ENCODE results near the gene PTPRN.
"Not testable (repeated sequence)": the region's sequence is repeated elsewhere in the genome, so short reads cannot be mapped to it uniquely, and the experiment has no call there.

PTPRN gene

DNA sequence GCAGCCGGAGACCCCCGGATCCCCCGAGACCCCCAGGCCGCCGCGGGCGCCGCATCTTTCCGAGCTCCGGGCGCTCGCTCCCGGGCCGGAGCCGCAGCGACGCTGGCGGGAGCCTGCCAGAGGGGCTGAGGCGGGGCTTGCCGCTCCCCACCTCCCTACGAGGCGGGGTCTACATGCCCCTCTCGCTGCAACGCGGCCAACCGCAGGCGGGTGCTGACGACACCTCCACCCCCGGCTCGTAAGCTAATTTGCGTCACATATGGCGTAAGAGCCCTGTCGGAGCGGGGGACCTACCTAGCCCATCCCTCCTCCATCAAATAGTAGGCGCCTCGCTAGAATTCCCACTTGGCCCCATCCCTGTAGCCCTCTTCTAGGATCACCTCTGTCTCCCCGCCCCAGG is at the start of gene PTPRN:
Gene PTPRN (minus strand): TSS at position 124 of the 400 bp plus-strand sequence. CDS start 69 bp downstream, at position 55.
- no peak for FAIRE-seq

DNA sequence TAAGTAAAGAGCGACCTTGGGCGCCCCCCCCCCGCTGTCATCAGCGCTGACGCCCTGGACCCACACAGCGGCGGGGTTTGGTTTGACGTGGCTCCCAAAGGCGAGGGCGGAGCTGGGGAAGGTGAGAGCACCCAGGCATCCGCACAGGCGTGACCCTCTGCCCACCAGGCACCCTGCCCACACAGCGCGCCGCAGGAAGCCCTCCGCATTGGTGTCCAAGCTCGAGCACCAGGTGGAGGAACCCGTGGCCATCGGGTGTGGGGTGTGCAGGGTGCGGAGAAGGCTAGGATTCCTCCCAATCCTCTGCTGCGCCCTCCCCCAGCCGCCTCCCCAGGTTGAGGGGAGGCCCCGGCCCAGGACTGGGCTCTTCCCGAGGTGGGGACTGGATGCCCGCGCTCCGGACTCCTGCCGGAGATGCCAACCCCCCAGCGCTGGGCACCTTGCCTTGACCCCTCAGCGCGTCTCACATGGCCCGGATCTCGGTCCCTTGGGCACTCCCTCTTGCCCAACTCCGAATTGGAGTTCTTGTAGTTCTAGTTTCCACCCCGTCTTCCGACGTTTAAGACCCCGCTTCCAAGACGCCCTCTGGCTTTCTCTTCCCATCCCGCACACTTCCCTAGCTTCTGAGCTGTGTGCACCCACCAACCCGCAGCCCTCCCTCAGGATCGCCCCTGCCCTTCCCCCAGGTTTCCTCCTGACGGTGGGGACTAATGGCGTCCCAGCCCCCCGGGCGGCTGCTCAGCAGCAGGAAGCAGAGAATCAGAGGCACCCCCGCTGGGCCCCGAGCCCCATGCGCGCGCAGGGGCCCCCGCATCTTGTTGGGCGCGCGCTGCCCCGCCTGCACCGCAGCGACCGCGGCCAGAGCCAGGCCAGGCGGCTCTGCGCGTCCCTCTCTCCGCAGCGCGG is 49.2 kb upstream of the PTPRN start:
- no peak for FAIRE-seq

- FAIRE-seq, result no peak
These were observed 47.6 kb upstream of the PTPRN start for GRCh38 chr2:219356834-219357233.

GRCh38 chr2:219354582-219354981 is 45.4 kb upstream of the PTPRN start:
- FAIRE-seq, result no peak

DNA sequence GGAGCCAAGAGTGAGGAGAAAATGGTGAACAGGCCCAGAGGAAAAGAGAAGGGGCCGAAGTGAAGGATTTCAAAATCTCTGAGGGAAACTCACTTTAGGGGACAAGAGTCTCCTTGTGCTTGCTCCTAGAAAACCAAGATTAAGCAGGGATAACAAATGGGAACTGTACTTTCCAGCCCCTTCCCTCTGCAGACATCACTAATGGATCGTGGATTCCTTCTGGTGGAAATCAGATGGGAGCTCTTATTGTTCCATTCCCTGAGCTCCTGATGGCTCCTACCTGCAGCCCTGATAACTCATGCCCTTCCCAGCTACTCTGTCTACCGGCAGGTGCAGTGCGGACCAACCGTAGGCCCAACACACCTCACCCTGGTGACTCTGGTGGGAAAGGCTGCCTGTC is 43.9 kb upstream of the PTPRN start:
- no peak for FAIRE-seq

DNA sequence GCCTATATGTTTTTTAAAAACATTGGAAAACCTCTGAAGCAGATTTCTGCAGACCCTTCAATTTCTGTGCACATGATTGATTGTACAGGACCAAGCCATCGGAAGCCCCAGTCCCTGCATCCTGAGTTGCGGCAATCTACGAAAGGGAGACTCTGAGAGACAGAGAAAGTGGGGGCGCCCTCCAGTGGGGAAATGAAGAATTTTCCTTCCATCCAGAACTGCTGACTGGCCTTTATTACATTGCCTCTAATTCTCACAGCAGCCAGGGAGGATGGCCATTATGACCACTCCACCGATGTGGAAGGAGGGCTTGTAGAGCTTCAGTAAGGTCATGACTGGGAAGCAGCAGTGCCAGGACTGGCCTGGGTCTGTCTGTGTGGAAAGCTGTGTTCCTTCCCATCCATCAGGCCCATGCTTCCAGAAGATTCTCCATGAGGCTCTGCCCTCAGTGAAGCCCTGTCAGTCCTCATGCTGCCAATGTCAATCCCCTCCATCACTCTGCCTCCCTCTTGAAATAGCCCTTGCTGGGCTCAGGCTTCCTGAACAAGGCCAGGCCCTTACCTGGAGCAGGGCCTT is 43.3 kb upstream of the PTPRN start:
- FAIRE-seq, result no peak

DNA sequence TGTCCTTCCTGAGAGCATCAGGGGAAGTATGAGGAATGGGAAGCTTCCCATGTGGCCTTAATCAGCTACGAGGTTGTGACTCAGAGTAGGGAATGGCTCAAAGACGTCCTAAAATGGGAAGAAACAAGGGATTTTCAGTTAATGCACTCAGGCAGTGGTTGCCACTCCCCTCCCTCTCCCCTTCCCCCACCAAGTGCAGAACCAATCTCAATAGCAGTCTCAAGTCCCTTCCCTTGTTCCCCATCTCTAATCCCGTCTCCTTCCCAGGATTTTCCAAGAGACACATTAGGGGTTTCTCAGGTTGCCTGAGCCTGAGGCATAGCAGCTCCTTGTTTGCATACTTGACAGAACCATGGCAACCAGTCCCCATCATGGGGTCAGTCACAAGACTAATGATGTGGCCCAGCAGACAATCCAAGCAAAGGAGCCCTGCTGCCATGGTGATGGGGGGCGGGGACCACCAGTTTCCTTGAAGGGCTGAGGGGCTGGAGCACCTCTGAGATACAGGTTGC is 41.6 kb upstream of the PTPRN start:
- FAIRE-seq, result no peak

DNA sequence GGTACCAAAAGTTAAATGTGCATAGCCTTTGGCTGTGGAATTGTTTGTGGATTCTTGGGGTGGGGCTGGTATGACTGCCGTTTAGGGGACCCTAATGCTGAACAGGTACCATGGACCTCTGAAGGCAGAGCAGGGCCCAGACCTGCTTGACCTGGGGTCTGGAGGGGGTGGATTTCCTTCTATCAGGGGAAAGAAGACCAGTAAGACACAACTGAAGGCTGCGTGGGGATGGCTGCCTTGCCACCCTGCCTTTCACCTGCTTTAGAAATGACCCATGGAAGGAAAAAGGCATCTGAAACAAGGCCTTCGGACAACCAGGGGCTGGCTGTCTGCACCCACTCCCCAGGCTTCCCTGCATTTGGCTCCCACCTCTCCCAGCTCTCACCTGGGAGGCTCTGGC is 41.0 kb upstream of the PTPRN start:
- no peak for FAIRE-seq

DNA sequence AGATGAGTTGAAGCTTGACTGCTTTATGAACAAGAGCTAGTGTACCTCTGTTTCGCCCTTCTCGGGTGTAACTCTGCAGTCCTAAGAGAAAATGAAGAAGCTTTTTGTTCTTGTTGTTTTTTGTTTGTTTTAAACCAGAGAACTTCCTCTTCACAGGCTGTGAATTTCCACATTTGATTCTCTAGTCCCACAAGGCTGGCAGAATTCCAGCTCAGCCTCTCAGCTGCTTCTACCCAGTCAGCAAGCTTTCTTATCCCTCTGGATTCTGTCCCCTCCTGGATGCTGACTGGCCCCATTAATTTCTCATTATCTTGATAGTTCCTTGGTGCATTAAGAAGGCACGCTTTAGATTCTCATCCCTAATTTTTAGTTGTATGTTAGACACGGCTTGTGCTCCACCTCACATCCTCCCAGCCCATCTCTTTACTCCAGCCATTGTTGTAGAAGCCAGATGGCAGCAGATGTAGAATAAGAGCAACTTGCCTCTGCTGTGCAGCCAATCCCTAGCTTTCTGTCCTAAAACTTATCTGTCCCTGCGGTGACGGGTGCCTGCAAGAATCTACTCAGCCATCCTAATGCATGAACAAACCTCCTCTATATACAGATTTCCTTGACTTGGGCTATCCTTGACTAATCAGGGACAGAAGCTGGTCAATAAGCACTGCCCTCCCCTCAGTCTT is 35.7 kb upstream of the PTPRN start:
- no peak for FAIRE-seq

DNA sequence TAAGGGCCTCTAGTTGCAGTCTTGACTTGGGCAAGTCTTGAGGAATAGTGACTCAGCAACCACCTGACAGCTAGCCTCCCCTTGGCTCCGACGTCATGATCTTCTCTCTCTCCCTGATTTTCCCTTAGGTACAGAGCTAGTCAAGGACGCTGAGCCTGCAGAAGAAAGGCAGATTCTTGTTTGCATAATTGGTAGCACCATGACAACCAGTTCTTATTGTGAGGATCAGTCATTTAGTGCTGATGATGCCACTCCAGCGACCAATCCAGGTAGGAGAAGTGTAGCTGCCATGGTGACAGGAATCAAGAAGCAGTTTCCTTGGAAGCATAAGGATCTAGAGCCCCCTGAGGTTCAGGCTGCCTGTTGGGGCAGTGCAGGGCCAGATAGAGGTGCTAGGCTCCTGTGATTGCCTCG is 26.2 kb upstream of the PTPRN start:
- no peak for FAIRE-seq

- FAIRE-seq, result no peak
These were observed 24.9 kb upstream of the PTPRN start for GRCh38 chr2:219334076-219334475.

DNA sequence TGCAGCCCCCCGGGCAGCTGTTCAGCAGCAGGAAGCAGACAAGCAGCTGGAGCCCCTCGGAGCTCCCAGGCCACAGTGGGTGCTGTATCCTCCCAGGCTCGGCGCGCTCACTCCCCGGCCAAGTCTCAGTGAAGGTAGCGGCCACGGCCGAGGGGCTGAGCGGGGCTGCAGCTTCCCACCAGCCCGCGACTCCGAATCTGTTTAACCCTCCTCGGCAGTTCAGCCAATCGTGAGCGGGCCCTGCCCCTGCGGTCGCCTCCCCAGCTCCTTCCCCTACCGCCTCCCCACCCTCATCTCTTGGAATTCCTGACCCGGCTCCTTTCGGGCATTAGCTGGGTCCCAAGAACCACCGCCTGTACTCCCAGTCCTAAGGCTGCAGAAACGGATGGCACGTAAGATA is 23.3 kb upstream of the PTPRN start, which contains the start of gene RESP18:
Gene RESP18 (minus strand): TSS at position 203 of the 400 bp plus-strand sequence.
- FAIRE-seq, result no peak

DNA sequence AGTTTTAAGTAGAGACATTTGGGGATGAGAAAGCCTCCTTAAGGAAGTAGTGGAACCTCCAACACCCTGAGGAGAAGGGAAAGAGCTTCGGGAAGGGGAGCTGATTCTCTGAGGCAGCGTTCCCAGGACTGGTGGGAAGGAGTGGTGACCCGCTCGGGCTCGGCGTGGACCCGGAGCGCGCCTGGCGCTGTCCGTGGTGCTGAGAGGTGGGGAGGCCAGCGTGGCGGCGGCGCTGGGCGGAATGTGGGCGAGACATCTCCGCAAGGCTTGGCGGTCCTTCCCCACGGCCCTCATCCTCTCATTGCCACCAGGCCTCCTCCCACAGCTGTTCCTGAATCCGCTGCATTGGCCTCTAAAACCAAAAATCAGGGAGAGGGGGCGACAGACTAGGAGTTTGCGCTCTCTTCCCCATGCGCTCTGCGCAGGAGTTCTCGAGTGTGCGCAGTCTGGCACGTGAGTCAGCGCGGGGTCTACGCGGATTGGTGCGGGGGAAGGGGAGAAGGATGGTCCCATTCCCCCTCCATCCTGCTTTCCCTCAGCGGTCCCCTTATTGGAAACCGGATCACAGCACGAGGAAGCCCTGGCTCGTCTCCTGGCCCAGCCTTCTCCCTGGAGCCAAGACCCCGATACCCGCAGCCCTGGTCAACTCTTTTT is 22.5 kb upstream of the PTPRN start:
- no peak for FAIRE-seq

DNA sequence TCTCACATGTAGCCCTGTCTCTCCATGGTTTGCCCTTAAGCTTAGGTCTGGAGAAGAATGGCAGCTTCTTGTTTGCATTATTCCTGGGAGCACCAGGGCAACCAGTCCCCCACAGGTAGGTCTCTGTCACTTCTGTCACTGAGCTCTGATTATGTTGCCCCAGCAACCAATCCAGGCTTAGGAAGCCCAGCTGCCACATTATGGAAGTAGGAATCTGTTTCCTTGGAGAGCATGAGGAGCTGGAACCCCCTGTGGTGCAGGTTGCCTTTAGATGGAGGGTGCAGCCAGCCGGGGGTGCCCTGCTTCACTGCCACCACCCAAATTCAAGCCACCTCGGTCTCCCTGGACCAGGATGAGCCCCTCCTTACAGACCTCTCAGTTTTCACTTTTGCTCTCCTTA is 18.5 kb upstream of the PTPRN start:
- FAIRE-seq, result no peak

DNA sequence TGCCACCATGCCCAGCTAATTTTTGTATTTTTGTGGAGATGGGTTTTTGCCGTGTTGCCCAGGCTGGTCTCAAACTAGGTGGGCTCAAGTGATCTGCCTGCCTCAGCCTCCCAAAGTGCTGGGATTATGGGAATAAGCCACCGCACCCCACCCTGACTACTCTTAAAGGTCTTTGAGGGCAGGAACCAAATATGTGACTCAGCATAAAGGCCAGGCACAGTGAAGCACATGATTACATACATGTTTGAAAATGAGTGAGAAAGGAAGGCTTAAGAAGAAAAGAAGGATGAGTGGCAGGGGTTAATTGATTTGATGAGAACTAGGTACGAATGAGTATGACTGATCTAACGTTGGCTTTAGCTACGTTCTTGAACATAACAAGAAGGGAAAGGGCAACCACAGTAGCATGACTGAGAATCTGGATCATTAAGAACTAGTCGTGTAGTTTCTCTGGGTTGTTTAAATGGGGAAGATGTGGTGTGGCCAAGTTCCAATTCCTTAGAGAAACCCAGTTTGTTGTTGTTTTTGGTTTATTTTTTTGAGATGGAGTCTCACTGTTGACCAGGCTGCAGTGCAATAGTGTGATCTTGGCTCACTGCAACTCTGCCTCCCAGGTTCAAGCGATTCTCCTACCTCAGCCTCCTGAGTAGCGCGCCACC is 16.6 kb upstream of the PTPRN start:
- FAIRE-seq, result no peak

DNA sequence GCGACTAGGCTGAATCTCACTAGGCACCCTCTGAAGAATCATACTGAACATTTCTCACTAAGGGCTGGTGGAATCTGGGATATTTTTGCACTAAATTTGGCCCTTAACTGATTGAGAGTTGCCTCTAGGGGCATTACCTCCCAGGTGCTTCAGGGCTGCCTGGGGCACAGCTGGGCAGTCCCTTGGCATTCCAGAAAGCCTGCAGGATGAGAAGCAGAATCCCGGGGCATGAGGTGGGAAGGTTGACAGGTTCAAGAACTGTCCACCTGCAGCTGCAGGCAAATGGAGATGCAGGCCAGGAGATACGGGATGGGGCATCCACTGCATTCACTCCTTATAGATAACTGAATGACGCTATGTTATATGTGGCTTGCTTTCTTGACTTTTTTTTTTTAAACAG is 15.9 kb upstream of the PTPRN start:
- no peak for FAIRE-seq

GRCh38 chr2:219323434-219323833 is 14.2 kb upstream of the PTPRN start:
- no peak for FAIRE-seq

GRCh38 chr2:219314804-219315468 is 5.7 kb upstream of the PTPRN start:
- FAIRE-seq, result no peak

DNA sequence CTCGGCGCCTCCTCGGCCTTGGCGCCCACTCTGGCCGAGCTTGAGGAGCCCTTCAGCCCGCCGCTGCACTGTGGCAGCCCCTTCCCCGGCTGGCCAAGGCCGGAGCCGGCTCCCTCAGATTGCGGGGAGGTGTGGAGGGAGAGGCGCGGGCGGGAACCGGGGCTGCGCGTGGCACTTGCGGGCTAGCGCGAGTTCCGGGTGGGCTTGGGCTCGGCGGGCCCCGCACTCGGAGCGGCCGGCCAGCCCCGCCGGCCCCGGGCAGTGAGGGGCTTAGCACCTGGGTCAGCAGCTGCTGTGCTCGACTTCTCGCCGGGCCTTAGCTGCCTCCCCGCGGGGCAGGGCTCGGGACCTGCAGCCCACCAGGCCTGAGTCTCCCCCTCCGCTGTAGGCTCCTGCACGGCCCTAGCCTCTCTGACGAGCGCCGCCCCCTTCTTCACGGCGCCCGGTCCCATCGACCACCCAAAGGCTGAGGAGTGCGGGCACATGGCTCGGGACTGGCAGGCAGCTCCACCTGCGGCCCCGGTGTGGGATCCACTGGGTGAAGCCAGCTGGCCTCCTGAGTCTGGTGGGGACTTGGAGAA is 3.6 kb upstream of the PTPRN start:
- FAIRE-seq, result not testable (repeated sequence)

DNA sequence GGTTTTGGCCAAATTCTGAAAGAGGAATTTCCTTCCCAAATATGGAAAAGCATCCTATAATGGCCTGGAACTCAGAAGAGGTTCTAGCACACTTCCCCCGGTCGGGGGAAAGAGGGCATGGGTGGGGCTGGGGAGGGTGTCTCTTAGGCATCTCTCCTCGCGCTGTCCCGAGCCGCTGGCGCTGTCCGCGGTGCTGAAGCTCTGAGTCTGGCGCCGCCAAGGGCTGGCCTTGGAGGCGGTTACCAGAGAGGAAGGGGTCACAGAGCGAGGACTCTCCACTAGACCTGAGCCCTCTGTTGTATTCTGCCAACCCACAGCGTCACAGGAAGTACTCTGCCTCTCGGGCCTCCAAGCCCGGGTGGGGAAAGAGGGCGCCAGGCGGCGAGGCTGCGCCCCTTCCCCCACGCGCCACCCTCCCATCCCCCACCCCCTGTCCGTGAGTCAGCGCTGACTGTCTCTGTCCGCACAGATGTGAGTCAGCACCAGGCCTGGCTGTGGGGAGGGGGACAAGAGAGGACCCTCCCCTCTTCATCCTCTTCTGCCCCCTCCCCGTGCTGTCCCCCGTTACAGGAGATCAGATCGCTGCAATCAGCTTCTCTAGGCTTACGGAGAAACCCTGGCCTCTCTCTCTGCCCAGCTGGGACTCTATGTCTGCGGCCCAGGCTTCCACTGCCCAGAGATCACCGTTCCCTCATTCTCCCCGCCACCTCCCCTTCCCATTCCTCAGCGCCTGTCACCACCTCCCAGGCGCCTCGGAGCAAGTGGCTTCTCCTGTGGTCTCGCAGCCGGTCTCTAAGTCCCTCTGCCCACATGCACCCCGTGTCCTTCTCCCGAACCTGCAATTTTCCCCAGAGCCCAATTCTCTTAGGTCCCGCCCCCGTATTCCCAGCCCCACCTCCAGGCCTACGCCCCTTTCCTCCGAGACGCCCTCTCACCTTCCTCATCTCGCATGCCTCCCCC is 779 bp downstream of the PTPRN start:
- no peak for FAIRE-seq
